Activated naive CD8-positive, alpha-beta T cell (primary cell): ENCODE data around the gene CCPG1.
"Not testable (repeated sequence)": the region's sequence is repeated elsewhere in the genome, so short reads cannot be mapped to it uniquely, and the experiment has no call there.

Source experiments
- H3K27ac Mint-ChIP-seq: one replicate; pipeline ENCODE4 v1.8.0; 2021; ENCODE audit warnings: mixed read lengths
- H3K27me3 Mint-ChIP-seq: one replicate; pipeline ENCODE4 v1.8.0; 2021; ENCODE audit warnings: mixed read lengths
- H3K36me3 Mint-ChIP-seq: one replicate; pipeline ENCODE4 v1.8.0; 2021; ENCODE audit warnings: mixed read lengths
- H3K4me1 Mint-ChIP-seq: one replicate; pipeline ENCODE4 v1.8.0; 2021; ENCODE audit warnings: low read depth, mixed read lengths
- H3K4me3 Mint-ChIP-seq: one replicate; pipeline ENCODE4 v1.8.0; 2021; ENCODE audit warnings: mild to moderate bottlenecking, mixed read lengths
- H3K9me3 Mint-ChIP-seq: one replicate; pipeline ENCODE4 v1.8.0; 2021; ENCODE audit warnings: low read depth, mixed read lengths

The CCPG1 gene

GRCh38 chr15:55401786-55402246 lies 6.3 kb downstream of the CCPG1 start:
- no peaks in the 10 kb centered on the region for H3K9me3 Mint-ChIP-seq
- H3K27ac Mint-ChIP-seq, result no peak overlapping the region
- peaks cover 17% of the 10 kb centered on the region for H3K36me3 Mint-ChIP-seq
- H3K4me3 Mint-ChIP-seq, result no peak overlapping the region
- peaks cover 40% of the 10 kb centered on the region for H3K4me1 Mint-ChIP-seq
- no peaks in the 10 kb centered on the region for H3K27me3 Mint-ChIP-seq

GRCh38 chr15:55400050-55400449 lies 8.1 kb downstream of the CCPG1 start:
- not testable (repeated sequence) for H3K27ac Mint-ChIP-seq, H3K4me3 Mint-ChIP-seq, H3K27me3 Mint-ChIP-seq, H3K9me3 Mint-ChIP-seq
- H3K4me1 Mint-ChIP-seq, result peaks cover 41% of the 10 kb centered on the region
- H3K36me3 Mint-ChIP-seq, result peaks cover 24% of the 10 kb centered on the region

GRCh38 chr15:55398243-55398642 lies 9.9 kb downstream of the CCPG1 start:
- Mint-ChIP-seq H3K4me3 (no peak overlapping the region), H3K4me1 (peaks cover 29% of the 10 kb centered on the region), H3K9me3 (no peaks in the 10 kb centered on the region), H3K36me3 (peaks cover 31% of the 10 kb centered on the region), H3K27ac (no peak overlapping the region), H3K27me3 (no peaks in the 10 kb centered on the region)

DNA sequence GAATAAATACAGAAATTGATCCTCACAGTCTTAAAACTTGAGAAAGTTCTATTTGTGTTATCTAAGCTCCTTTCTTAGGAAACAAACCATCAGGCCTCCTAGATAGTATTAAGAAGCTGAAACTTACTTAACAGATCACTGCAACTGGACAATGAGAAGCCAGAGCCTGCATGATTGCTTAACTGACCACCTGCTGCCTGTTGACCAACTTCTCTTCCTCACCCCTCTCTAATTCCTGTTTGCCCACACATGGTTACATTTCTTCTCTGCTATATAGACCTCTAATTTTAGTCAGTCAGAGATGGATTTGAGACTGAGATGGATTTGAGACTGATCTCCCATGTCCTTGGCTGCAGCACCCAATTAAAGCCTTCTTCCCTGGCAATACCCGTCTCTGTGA lies 13.5 kb downstream of the CCPG1 start:
- Mint-ChIP-seq H3K36me3 (peaks cover 28% of the 10 kb centered on the region), H3K27ac (peak overlapping the region; percentile 22), H3K27me3 (no peaks in the 10 kb centered on the region), H3K4me1 (peaks cover 14% of the 10 kb centered on the region), H3K4me3 (no peak overlapping the region), H3K9me3 (no peaks in the 10 kb centered on the region)

DNA sequence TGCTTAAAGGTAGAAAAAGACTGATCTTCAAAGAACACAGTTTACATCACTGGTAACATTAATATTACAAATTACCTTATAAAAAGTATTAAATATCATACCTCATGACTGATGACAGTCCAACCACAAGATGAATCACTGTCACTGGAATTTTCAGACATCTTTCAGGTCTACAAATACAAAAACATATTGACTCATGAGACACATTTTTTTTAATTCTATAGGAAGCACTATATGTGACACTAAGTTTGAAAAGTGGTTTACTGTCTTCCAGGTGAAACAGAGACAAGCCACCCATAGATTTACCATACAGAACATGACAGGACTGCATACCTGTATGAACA lies 18.9 kb downstream of the CCPG1 start:
- Mint-ChIP-seq H3K4me1 (peaks cover 8% of the 10 kb centered on the region), H3K27ac (peak overlapping the region; percentile 41), H3K36me3 (peaks cover 6% of the 10 kb centered on the region), H3K4me3 (no peak overlapping the region), H3K27me3 (no peaks in the 10 kb centered on the region), H3K9me3 (no peaks in the 10 kb centered on the region)

DNA sequence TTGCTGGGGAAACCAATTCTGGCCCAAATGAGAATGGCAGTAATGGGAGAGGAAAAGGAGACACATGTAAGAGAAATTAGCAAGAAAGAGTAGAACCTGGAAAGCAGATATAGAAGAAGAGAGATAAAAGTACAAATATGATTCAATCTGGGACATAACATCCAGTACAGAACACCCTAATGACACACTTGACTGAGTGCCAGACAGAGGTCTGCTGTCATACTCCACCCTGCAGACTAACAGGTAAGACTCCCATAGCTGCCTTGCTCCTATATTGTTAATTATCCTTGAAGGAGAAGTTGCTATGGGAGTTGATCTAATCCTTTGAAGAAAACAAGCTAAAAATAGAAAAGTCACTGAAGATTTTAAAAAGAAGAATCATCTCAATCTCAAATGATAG lies 21.1 kb downstream of the CCPG1 start:
- Mint-ChIP-seq H3K36me3 (peaks cover 18% of the 10 kb centered on the region), H3K27me3 (no peaks in the 10 kb centered on the region), H3K4me3 (no peak overlapping the region), H3K9me3 (no peaks in the 10 kb centered on the region), H3K27ac (peak overlapping the region; percentile 58), H3K4me1 (peaks cover 8% of the 10 kb centered on the region)

GRCh38 chr15:55383687-55384086 lies 24.5 kb downstream of the CCPG1 start:
- Mint-ChIP-seq H3K36me3 (peaks cover 19% of the 10 kb centered on the region), H3K4me3 (no peak overlapping the region), H3K27me3 (no peaks in the 10 kb centered on the region), H3K9me3 (no peaks in the 10 kb centered on the region), H3K27ac (no peak overlapping the region), H3K4me1 (peaks cover 2% of the 10 kb centered on the region)

- H3K4me1 Mint-ChIP-seq, result no peaks in the 10 kb centered on the region
- no peak overlapping the region for H3K27ac Mint-ChIP-seq
- no peak overlapping the region for H3K4me3 Mint-ChIP-seq
- H3K9me3 Mint-ChIP-seq, result no peaks in the 10 kb centered on the region
- no peaks in the 10 kb centered on the region for H3K27me3 Mint-ChIP-seq
- H3K36me3 Mint-ChIP-seq, result peaks cover 17% of the 10 kb centered on the region
These were observed 26.6 kb downstream of the CCPG1 start for GRCh38 chr15:55381595-55381994.

DNA sequence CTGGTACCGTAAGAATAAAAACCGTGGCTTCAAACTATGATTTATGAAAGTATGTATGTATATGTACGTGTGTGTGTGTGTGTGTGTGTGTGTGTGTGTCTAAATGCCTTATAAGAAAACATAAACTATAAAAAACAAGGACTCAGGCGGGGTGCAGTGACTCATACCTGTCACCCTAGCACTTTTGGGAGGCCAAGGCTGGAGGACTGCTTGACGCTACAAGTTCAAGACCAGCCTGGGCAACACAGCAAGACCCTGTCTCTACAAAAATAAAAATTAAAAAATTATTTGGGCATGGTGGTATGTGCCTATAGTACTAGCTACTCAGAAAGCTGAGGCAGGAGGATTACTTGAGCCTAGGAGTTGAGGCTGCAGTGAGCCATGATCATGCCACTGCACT lies 29.1 kb downstream of the CCPG1 start:
- Mint-ChIP-seq H3K27me3 (no peaks in the 10 kb centered on the region), H3K4me1 (no peaks in the 10 kb centered on the region), H3K36me3 (peaks cover 17% of the 10 kb centered on the region), H3K9me3 (no peaks in the 10 kb centered on the region), H3K4me3 (no peak overlapping the region), H3K27ac (no peak overlapping the region)

DNA sequence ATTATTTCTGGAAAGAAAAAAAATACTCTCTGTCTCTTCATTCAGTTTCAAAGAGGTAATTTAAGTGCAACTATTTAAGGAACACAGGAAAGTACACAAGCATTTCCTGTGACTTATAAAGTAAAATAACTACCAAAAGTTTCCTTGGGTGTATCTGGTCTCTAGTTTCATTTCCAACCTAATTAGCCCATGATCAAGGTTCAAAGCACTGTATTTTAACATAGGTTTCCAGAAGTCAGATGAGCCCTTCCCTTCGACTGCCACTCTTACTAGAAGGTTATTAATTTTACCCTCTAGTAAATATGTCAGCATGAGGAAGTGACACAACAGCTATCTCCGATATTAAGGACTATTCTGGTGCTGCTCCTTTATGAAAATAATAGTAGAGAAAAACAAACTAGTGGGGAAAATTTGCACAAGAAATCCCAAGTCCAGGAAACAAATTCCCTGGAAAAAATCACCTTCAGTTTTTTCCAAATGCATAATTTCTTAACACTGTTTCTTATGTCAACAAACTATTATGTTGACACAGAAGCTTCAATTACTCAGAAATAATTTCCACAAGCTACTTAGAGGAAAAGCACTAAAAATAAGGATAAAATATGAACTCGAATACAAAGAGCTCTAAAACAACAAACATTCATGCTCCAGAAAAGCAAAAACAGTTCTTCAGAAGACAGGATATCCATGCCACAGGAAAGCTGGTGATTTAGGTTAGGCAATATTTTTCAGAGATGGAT lies 35.3 kb downstream of the CCPG1 start:
- Mint-ChIP-seq H3K27me3 (no peaks in the 10 kb centered on the region), H3K4me3 (no peak overlapping the region), H3K4me1 (peaks cover 3% of the 10 kb centered on the region), H3K27ac (no peak overlapping the region), H3K36me3 (peaks cover 4% of the 10 kb centered on the region), H3K9me3 (no peaks in the 10 kb centered on the region)

- H3K4me3 Mint-ChIP-seq, result no peak overlapping the region
- H3K9me3 Mint-ChIP-seq, result no peaks in the 10 kb centered on the region
- H3K27me3 Mint-ChIP-seq, result no peaks in the 10 kb centered on the region
- H3K36me3 Mint-ChIP-seq, result peaks cover 2% of the 10 kb centered on the region
- H3K27ac Mint-ChIP-seq, result no peak overlapping the region
- H3K4me1 Mint-ChIP-seq, result no peaks in the 10 kb centered on the region
These were observed 41.2 kb downstream of the CCPG1 start for GRCh38 chr15:55366981-55367380.

DNA sequence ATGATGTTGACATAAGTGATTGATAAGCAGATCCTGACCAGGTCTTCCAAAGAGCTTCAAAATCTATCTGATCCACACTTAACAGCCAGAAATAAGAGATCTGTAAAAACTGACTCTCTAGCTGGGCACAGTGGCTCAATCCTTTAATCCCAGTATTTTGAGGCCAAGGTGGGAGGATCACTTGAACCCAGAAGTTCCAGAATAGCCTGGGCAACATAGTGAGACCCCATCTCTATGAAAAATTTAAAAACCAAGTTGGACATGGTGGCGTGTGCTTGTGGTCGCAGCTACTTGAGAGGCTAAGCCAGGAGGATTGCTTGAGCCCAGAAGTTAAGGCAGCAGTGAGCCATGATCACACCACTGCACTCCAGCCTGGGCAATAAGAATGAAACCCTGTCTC lies 45.5 kb downstream of the CCPG1 start:
- Mint-ChIP-seq H3K4me1 (no peaks in the 10 kb centered on the region), H3K36me3 (peaks cover 2% of the 10 kb centered on the region), H3K4me3 (no peak overlapping the region), H3K9me3 (no peaks in the 10 kb centered on the region), H3K27ac (no peak overlapping the region), H3K27me3 (no peaks in the 10 kb centered on the region)

DNA sequence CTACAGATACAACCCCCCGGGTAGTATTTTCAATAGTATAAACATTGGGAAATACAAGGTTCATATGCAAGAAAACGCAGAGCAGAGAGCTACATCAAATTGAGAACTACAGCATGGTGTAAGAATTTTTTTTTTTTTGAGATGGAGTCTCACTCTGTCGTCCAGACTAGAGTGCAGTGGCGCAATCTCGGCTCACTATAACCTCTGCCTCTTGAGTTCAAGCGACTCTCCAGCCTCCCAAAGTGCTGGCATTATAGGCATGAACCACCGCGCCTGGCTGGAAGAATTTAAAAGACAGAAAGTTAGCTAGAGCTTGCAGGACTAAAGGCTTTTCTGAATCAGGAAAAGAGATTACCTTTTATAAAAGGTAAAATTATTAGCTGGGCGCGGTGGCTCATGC lies 47.1 kb downstream of the CCPG1 start:
- H3K9me3 Mint-ChIP-seq, result no peaks in the 10 kb centered on the region
- no peak overlapping the region for H3K27ac Mint-ChIP-seq
- peaks cover 7% of the 10 kb centered on the region for H3K36me3 Mint-ChIP-seq

GRCh38 chr15:55360256-55360655 lies 47.9 kb downstream of the CCPG1 start:
- Mint-ChIP-seq H3K4me1 (no peaks in the 10 kb centered on the region), H3K27me3 (no peaks in the 10 kb centered on the region), H3K27ac (peak overlapping the region; percentile 35), H3K9me3 (no peaks in the 10 kb centered on the region), H3K4me3 (no peak overlapping the region), H3K36me3 (peaks cover 7% of the 10 kb centered on the region)

More for the DNA sequence above, 47.1 kb downstream of the CCPG1 start:
- no peaks in the 10 kb centered on the region for H3K27me3 Mint-ChIP-seq
- no peaks in the 10 kb centered on the region for H3K4me1 Mint-ChIP-seq
- no peak overlapping the region for H3K4me3 Mint-ChIP-seq

- no peak overlapping the region for H3K27ac Mint-ChIP-seq
- H3K36me3 Mint-ChIP-seq, result peaks cover 7% of the 10 kb centered on the region
- H3K9me3 Mint-ChIP-seq, result no peaks in the 10 kb centered on the region
- H3K4me3 Mint-ChIP-seq, result no peak overlapping the region
- H3K27me3 Mint-ChIP-seq, result no peaks in the 10 kb centered on the region
- H3K4me1 Mint-ChIP-seq, result no peaks in the 10 kb centered on the region
These were observed 49.7 kb downstream of the CCPG1 start for GRCh38 chr15:55358471-55358870.

- H3K27ac Mint-ChIP-seq, result no peak overlapping the region
- peaks cover 7% of the 10 kb centered on the region for H3K36me3 Mint-ChIP-seq
- H3K9me3 Mint-ChIP-seq, result no peaks in the 10 kb centered on the region
- no peak overlapping the region for H3K4me3 Mint-ChIP-seq
- H3K4me1 Mint-ChIP-seq, result no peaks in the 10 kb centered on the region
- H3K27me3 Mint-ChIP-seq, result no peaks in the 10 kb centered on the region
These were observed 50.4 kb downstream of the CCPG1 start for GRCh38 chr15:55357774-55358173.
